HG03460 (cell line): ENCODE measurements around the gene ZSWIM3.
"Not testable (repeated sequence)": the region's sequence is repeated elsewhere in the genome, so short reads cannot be mapped to it uniquely, and the experiment has no call there.

Experiments
- ATAC-seq: cut with Tn5 transposase; IDR thresholded peaks from one replicate; pipeline ENCODE4 v1.9.1; 2021; ENCODE audit not compliant: unreplicated experiment

Gene ZSWIM3

DNA sequence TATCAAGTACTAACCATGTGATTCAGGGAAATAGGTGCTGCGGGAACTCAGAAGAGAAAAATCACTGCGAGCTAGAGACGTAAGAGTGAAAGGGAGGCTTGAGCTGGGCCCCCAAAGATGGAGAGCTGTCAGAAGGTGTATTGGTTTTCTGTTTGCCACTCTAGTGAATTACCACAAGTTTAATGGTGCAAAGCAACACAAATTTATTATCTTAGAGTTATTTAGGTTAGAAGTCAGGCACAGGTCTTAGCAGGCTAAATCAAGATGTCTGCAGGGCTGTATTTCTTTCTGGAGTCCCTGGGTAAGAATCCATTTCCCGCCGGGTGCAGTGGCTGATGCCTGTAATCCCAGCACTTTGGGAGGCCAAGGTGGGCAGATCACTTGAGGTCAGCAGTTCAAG, 2.5 kb downstream of the ZSWIM3 start:
- no peak for ATAC-seq

DNA sequence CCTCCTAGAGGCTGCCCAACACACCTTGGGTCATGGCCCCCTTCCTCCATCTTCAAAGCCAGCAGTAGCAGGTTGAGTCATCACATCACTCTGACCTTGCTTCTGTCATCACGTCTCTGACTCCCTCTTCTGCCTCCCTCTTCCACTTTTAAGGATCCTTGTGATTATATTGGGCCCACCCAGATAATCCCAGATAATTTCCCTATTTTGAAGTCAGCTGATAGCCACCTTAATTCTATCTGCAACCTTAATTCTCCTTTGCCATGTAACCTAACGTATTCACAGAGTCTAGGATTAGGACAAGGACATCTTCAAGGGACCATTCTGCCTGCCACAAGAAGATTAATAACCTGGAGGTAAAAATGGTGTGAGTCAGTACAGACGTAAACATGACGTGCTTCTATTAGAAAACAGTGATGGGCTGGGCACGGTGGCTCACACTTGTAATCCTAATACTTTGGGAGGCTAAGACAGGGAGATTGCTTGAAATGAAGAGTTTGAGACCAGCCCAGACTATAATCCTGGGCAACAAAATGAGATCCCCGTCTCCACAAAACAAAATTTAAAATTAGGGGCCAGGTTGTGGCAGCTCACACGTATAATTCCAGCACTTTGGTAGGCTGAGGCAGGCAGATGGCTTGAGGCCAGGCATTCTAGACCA, 3.3 kb downstream of the ZSWIM3 start:
- no peak for ATAC-seq

DNA sequence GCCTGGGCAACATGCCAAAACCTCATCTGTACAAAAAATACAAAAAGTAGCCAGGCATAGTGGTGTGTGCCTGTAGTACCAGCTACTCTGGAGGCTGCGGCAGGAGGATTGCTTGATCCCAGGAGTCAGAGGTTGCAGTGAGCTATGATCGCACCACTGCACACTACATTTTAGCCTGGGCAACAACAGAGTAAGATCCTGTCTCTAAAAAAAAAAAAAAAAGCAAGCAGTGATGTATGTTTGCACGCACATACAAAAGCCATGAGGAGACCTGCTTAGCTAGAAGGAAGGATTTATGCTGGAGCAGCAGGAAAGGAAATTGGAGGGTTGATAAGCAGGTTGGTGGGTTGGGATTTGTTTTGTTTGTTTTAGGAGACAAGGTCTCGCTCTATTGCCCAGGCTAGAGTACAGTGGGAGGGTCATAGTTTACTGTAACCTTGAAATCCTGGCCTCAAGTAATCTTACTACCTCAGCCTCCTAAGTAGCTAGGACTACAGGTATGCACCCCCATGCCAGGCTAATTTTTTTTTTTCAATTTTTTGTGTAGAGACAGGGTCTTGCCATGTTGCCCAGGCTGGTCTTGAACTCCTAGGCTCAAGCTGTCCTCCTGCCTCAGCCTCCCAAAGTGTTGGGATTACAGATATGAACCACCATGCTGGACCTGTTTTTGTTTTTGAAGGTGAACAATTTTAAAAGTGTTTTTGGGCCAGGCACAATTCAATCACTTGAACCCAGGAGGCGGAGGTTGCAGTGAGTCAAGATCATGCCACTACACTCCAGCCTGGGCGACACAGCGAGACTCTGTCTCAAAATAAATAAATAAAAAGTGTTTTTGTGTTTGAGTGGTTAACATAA, 4.0 kb downstream of the ZSWIM3 start:
- no peak for ATAC-seq

DNA sequence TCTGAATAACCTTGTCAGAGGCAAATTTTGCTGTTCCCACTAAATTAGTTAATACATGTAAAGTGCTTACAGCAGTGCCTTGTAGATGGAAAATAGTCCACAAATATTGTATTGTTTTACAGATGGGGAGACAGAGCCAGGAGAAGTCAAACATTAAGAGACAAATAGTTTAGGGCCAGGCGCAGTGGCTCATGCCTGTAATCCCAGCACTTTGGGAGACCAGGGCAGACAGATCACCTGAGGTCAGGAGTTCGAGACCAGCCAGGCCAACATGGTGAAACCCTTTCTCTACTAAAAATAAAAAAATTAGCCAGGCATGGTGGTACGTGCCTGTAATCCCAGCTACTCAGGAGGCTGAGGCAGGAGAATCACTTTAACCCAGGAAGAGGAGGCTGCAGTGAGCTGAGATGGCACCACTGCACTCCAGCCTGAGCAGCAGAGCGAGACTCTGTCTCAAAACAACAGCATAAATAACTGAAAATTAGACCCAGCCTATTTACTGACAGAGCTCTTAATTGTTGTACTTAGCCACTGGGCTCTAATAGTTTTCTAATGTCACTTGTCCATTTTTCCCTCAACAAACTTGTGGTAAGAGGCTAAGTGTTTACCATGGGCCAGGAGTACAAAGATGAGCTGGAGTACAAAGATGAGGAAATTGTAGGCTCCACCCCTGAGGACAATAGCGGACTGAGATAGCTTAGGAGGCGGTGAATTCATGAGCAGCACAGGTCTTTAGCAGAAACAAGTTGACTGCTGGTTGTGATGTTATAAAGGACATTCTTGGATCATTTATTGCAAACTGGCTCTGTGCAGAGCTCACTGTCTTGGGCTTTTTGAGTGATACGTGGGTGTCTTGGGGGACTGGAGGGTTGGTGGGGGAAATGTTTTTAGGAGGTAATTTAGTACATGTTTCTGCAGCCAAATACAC, 6.4 kb downstream of the ZSWIM3 start:
- ATAC-seq: no peak

DNA sequence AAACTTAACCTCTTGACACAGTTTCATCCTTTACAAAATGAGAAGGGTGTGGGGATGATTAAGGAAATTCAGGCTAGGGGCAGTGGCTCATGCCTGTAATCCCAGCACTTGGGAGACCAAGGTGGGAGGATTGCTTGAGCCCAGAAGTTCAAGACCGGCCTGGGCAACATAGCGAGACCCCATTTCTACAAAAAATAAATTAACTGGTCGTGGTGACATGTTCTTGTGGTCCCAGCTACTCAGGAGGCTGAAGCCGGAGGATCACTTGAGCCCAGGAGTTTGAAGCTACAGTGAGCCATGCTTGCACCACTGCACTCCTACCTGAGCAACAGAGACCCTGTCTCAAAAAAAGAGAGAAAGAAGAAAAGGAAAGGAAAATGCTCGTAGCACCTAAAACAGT, 9.0 kb downstream of the ZSWIM3 start:
- ATAC-seq: no peak

DNA sequence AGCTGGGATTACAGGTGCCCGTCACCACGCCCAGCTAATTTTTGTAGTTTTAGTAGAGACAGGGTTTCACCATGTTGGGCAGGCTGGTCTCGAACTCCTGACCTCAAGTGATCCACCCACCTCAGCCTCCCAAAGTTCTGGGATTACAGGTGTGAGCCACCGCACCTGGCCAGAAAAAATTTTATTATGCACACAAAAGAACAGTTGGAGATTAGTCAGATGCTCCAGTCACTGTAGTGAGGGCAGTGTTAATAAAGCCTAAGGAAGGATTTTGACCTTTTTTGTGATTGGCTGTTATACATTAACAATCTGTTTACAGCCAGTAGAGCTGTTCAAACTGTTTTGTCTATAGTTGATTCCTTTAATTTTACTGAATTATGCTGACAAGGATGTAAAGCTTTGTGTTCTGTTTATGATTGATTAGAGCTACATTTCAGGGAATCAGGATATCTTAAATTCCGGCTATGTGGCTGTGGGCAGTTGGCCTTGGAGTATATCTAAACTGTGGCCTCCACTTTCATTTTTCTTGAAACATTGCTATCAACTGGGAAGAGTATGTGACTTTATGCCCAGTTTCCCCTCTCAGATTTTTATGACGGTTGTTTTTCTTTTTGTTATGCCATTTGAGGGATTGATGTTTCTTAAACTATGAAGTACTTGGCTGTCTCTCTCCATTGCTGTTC, 9.9 kb downstream of the ZSWIM3 start:
- ATAC-seq: no peak

DNA sequence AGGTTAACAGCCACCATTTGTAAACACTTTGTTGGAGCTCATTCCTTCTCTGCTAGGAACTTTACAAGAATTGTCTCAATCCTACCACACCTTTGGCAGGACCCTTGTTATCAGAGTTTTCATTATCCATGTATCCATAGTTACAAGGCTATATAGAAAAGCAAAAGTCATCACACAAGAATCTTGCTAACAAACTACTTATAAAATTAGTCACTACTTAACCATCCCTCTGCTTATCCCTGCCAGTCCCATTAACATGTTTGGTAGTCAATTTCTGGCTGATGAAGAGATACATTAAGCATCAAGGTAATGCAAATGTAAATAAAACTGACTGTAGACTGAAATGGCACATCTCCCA, 10.4 kb downstream of the ZSWIM3 start:
- ATAC-seq: no peak

DNA sequence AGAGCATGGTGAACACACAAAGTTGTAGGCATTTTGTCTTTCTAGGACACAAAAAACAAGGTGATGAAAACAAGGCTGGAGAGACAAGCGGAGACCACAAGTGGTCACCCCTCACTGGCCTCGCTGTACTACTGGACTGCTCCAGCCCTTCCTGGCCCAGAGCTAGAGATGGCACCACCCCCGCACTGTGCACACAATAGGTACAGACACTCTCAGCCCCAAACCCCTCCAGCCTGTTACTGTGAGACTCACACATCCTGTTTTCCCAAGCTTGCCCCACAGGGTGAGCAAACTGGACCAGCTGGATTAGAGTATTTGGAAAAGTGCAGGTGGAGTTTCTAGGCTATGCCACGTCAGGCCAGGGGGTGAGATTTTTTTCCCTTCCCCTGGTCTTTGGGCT, 15.2 kb downstream of the ZSWIM3 start:
- no peak for ATAC-seq

DNA sequence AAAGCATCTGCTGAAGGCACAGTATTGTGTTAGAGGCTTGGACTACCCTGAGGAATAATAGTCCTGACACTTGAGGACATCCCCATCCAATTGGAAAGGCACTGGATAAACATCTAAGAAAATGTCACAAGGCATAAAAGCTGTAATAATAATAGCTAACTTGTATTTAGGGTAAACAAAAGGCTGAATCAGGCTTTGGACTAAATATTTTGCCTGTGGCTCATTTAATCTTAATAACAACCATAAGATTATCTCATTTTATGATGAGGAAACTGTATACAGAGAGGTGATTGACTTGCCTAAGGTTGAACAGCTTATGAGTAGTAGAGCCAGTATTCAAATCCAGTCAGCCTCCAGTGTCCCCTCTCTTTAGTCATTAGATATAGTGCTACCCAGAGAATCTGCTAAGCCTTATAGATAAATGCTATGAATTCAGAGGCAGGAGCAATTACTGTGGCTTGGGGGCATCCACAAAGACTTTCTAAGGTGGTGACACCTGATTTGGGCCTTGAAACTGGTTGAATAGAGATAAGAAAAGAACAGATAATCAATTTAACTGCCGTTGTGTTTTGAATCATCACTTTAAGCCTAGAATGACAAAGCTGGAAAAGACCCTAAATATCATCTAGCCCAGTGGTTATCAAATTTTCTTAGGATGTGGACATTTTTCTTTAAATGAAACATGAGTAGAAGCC, 16.1 kb downstream of the ZSWIM3 start:
- ATAC-seq: no peak

DNA sequence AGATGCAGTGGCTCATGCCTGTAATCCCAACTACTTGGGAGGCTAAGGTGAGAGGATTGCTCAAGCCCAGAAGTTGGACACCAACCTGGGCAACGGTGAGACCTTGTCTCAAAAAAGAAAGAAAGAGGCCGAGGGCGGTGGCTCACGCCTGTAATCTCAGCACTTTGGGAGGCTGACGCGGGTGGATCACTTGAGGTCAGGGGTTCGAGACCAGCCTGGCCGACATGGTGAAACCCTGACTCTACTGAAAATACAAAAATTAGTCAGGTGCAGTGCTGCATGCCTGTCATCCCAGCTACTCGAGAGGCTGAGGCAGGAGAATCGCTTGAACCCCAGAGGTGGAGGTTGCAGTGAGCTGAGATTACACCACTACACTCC, 16.7 kb downstream of the ZSWIM3 start:
- ATAC-seq: not testable (repeated sequence)

DNA sequence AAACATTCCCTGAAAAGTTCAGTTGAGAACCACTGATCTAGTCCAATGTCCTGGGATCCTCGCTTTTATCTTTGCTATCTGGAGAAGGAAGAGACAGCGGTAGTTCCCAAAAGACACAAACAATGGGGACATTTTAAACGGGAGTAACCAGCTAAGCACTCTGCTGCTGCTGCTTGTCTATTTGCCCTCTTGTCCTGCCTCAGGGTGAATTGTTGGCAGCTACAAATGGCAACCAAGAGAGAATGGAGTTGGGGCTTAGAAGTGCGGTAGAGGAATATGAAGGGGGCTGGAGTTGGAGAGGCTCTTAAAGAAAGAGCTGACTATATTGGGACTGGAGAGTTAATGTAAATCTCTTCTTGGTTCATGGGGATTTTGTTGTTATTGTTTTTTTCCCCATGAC, 17.2 kb downstream of the ZSWIM3 start:
- ATAC-seq: no peak

DNA sequence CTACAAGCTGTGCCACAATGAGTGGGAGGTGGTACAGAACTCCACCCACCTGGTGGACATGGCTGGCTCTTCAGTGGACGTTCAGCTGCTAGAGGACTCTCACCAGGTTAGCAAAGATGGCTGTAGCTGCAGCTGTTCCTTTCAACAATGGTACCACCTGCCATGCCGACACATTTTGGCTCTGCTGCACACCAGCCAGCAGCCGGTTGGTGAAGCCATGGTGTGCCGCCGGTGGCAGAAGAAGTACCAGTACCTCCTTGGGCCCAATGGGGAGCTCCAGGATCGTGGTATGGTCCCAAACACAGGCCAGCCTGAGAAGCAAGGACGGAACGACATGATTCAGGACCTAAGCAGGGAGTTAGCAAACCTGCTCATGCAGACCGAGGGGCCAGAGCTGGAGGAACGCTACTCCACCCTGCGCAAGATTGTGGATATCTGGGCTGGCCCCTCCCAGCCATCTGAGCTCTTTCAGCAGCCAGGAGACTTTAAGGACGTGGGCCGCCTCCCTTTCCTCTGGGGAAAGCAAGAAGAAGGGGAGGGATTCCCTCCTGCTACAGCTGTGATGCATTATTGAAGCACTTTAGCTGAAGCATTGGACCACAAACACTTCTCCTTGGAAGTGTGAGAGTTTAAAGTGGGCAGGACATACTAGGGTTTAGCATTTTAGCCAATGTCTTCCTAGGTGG, 20.8 kb downstream of the ZSWIM3 start:
- no peak for ATAC-seq

DNA sequence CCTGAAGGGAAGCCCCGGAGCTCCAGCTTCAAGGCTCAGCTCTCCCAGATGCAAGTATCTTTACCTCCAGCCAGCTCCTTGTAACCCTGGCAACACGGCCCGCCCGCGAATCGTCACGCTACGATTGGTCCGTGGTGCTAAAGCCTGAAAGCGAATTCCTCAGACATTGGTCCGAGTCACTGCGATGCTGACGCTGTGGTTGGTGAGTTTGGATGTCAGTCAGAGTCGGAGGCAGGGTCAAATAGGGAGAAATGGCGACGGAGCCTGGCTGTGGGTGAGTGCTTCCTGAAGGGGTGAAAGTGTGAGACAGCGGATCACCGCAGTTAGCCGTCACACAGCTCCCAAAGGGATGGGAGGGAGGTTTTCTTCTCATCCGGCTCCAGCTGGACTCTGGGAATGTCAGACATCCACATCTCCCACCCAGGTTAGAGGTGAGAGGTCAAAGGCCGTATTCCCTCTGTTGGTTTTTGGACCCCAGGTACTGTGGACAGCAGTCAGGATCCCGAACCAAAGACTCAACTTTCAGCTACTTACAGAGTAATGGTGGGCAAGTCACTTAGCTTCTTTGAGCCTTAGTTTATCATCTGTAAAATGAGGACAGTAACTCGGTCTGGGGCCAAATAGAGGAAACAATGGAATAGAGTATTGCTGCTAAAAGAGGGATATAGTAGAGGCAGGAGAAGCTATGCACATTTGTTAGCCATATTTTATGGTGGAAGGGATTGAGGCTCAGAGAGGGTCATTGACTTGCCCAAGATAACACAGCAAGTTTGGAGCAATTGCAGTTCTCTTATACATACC, 23.8 kb downstream of the ZSWIM3 start, which contains the start of gene ZSWIM1:
Gene ZSWIM1 (plus strand): TSS at position 240 of the 801 bp plus-strand sequence. CDS start 1,366 bp downstream, outside the sequence.
- ATAC-seq: peak; percentile 96

DNA sequence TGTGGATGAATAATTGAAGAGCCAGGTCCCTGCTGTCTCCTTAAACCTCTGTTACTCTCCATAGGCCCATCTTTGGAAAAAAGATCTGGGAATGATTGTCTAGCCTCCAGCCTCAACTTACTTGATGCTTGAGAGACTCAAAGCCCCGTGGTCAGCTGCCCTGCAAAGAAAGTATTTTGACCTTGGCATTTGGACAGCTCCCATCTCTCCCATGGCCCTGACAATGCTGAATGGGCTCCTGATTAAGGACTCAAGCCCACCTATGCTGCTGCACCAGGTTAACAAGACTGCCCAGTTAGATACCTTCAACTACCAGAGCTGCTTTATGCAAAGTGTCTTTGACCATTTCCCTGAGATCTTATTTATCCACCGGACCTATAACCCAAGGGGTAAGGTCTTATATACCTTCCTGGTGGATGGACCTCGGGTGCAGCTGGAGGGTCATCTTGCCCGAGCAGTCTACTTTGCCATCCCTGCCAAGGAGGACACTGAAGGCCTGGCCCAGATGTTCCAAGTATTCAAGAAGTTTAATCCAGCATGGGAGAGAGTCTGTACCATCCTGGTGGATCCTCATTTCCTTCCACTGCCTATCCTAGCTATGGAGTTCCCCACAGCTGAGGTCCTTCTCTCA, 25.2 kb downstream of the ZSWIM3 start:
- ATAC-seq: no peak

DNA sequence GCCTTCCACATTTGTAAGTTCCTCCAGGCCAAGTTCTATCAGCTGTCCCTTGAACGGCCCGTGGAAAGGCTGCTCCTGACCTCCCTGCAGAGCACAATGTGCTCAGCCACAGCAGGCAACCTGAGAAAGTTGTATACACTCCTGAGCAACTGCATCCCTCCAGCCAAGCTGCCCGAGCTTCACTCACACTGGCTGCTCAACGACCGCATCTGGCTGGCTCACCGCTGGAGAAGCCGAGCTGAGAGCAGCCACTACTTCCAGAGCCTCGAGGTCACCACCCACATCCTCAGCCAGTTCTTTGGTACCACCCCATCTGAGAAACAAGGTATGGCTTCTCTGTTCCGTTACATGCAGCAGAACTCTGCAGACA, 25.7 kb downstream of the ZSWIM3 start:
- ATAC-seq: no peak

DNA sequence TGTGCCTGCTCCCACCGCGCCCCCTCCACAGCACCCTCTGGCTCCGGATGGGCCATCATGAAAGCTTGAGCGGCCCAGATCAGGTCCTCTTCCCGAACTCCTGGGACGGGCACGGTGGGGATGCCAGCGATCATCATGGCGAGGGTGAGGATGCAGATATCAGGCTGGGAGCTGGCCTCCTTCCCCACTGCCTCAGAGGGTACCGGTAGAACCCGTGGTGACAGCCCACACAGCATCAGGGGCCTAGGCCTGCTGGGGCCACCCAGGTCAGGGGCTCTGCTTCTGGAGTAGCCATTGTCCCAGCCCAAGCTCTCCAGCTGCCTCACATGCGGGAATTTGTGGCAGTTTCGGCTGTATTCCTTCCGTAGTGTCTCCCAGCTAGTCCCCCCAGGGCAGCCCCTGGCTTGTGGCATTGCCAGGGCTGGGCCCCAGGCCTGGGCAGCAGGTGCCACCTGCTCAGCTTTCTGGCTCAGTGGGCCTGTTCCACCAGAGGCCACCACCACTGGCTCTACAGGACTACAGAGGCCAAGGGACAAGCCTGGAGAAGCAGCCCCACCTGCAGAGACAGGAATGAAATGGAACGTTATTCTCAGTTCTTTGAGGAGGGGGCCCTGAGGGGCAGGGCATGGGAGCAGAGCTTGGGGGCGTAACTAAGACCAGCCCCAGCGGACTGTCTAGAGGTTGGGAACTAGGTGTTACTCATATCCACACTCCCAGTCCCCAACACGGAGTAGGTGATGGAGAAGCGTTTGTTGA, 29.4 kb downstream of the ZSWIM3 start:
- ATAC-seq: no peak

DNA sequence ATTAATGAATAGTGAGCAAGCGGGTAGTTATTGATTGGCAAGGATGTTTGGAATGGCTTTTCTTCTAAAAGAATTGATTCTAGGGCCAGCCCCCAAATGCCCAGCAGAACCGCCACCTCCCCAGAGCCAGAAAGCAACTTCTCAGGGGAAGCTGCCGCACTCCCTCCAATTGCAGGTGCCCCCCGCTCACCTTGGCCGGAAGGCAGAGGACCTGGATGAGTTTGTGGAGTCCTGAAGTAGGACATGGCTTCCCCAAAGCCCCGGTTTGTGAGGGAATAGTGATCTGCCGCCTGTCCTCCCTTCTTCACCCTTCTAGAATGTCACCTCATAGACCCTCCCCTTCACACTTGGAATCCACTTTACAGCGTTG, 29.9 kb downstream of the ZSWIM3 start, which contains the start of gene SPATA25:
Gene SPATA25 (minus strand): TSS at position 277 of the 370 bp plus-strand sequence. CDS start 32 bp downstream, at position 245.
- ATAC-seq: no peak

DNA sequence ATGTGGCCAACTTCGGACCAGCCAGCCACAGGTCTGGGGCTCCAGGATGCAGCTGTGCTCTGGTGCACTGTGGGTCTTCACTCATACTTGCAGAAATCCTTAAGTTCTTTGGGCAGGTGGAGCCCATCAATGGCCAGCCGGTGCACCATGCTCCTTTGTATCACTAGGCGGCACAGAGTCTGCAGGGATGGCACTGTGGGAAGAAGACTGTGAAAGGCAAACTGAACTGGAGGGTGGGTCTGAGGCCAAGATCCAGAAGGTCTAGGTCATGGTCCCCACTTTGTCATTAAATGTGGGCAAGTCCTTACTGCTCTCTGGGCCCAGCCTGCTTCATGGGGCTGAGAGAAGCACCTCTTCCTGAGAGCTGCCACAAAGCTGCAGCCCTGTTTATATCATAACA, 31.3 kb downstream of the ZSWIM3 start:
- no peak for ATAC-seq
